ENCODE data around the gene JOSD1.

- TF ChIP-seq EZH2 (IDR thresholded peaks at IDR 0.05; ENCODE audit: insufficient read depth, poor library complexity, severe bottlenecking) (no peak), EZH2phosphoT487 (IDR thresholded peaks at IDR 0.05; ENCODE audit: insufficient read depth, low read depth) (no peak)
Observed at GRCh38 chr22:38741166-38741565, 40.4 kb upstream of the JOSD1 start.
